Measurements from ENCODE around the gene LMOD2. TPM values are rescaled to one million over a fixed set of nuclear protein-coding genes. Genes with fewer than 3 reads are reported as not detected.
A peak's percentile ranks its signal among the peaks of the same experiment; 100 is the strongest.
"Not testable (repeated sequence)": the region's sequence is repeated elsewhere in the genome, so short reads cannot be mapped to it uniquely, and the experiment has no call there.

The LMOD2 gene
- total and polyA plus RNA-seq, 5 donors, result 258 to 849 (median 386) TPM

DNA sequence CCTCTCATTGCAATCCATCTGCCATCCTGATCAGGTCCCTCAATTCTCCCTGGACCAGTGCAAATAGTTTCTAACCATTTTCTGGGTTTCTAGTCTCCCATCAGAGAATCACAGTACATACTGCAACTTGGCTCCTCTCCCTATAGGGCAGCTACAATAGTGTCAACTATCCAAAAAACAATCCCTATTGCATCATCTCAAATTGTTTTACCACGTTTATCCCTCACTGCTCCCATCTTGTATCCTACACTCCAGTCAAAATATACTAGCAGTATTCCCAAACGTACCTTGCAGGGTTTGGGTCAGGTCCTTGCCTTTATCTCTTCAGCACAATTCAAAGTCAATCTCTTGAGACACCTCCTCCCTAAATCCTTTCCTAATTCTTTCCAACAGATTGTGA, 30.4 kb upstream of the LMOD2 start:
- H3K4me3 ChIP-seq (ENCODE audit: low read length), result no peak overlapping the region
- ATAC-seq (no peak), DNase-seq (no peak)
- intact Hi-C loops (cut with DNase I), result no loop called here
- 64% methylated on average over 2 of the region's 2 CpGs for WGBS
- no peaks in the 10 kb centered on the region for H3K27me3 ChIP-seq (ENCODE audit: control insufficient read depth, insufficient read depth)
- H3K9me3 ChIP-seq (ENCODE audit: control insufficient read depth, low read length), result no peaks in the 10 kb centered on the region
- no peak overlapping the region for H3K27ac ChIP-seq (ENCODE audit: low read length)
- H3K4me1 ChIP-seq (ENCODE audit: control insufficient read depth, insufficient read depth, low read length), result no peaks in the 10 kb centered on the region

DNA sequence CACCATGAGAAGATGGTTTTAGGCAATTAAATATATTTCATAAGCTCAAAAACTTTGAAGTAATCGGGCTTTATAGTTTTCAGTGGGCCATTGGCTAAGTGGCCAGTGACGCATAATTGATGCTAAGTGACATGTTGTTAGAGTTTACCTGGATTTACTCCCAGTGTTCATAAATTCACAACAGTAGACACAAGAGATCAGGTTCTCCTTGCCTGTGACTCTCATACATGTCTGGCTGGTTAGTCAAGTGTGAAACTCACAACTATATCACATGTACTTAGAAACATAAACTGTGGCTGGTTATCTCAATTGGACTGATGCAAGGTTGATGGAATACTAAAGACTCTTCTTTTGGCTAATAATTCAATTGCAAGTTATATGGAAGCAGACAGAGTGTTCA, 27.8 kb upstream of the LMOD2 start:
- H3K4me3 ChIP-seq (ENCODE audit: low read length), result no peak overlapping the region
- WGBS, result 95% methylated on average over 2 of the region's 2 CpGs
- no peak overlapping the region for H3K27ac ChIP-seq (ENCODE audit: low read length)
- ATAC-seq (no peak), DNase-seq (no peak)
- H3K4me1 ChIP-seq (ENCODE audit: control insufficient read depth, insufficient read depth, low read length), result peaks cover under 1% of the 10 kb centered on the region
- H3K27me3 ChIP-seq (ENCODE audit: control insufficient read depth, insufficient read depth), result no peaks in the 10 kb centered on the region
- intact Hi-C loops (cut with DNase I), result no loop called here
- H3K9me3 ChIP-seq (ENCODE audit: control insufficient read depth, low read length), result no peaks in the 10 kb centered on the region

DNA sequence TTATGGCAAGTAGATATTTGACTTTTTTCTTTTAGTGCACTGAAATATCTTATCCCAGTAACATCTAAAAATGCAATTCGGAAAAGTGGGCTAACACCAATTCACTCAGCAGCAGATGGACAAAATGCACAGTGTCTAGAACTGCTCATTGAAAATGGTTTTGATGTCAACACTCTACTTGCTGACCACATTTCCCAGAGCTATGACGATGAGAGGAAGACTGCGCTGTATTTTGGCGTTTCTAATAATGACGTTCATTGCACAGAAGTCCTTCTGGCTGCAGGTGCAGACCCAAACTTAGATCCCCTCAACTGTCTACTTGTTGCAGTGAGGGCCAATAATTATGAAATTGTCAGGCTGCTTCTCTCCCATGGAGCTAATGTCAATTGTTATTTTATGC, 26.8 kb upstream of the LMOD2 start:
- intact Hi-C loops (cut with DNase I), result no loop called here
- 86% methylated on average over 5 of the region's 5 CpGs for WGBS
- DNase-seq (no peak), ATAC-seq (no peak)
- Histone ChIP-seq H3K4me3 (ENCODE audit: low read length) (no peak overlapping the region), H3K27me3 (ENCODE audit: control insufficient read depth, insufficient read depth) (no peaks in the 10 kb centered on the region), H3K9me3 (ENCODE audit: control insufficient read depth, low read length) (no peaks in the 10 kb centered on the region), H3K4me1 (ENCODE audit: control insufficient read depth, insufficient read depth, low read length) (peaks cover 1% of the 10 kb centered on the region), H3K27ac (ENCODE audit: low read length) (no peak overlapping the region)

DNA sequence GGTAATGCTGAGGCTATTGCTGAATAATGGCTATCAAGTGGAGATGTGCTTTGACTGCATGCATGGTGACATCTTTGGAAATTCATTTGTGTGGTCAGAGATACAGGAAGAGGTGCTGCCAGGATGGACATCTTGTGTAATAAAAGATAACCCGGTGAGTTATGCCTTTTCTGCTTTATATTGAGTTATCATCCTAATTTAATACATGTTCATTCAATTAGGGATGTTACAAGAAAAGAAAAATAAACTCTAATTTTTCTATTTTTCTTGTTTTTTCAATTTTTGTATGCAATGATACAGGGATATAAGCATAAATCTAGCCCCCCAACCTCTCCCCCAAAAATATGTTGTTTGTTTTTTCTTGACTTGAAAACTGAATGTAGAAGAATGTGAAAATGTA, 26.4 kb upstream of the LMOD2 start:
- Histone ChIP-seq H3K27ac (ENCODE audit: low read length) (no peak overlapping the region), H3K4me1 (ENCODE audit: control insufficient read depth, insufficient read depth, low read length) (peaks cover 1% of the 10 kb centered on the region), H3K27me3 (ENCODE audit: control insufficient read depth, insufficient read depth) (no peaks in the 10 kb centered on the region), H3K9me3 (ENCODE audit: control insufficient read depth, low read length) (no peaks in the 10 kb centered on the region), H3K4me3 (ENCODE audit: low read length) (no peak overlapping the region)
- ATAC-seq, result no peak
- intact Hi-C loops (cut with DNase I), result no loop called here
- no peak for DNase-seq
- WGBS, result 74% methylated on average over 1 of the region's 1 CpG

DNA sequence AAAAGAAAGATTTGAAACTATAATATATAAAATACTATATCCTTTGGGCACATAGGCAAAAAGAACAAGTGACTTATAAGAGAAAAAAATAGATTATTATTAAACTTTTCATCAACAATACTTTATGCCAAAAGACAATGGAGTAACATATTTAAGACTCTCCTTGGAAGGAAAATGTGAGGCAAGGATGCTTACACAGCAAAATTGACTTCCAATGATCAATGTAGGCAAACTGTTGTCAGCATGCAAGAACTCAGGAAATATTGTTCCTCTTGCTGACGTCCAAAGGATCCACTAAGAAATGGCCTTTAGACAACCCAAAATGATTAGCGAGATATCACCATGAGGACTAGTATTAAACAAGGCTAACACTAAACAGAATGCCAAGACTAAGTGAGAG, 22.9 kb upstream of the LMOD2 start:
- DNase-seq (no peak), ATAC-seq (no peak)
- Histone ChIP-seq H3K27me3 (ENCODE audit: control insufficient read depth, insufficient read depth) (no peaks in the 10 kb centered on the region), H3K4me1 (ENCODE audit: control insufficient read depth, insufficient read depth, low read length) (peaks cover 3% of the 10 kb centered on the region), H3K4me3 (ENCODE audit: low read length) (no peak overlapping the region), H3K27ac (ENCODE audit: low read length) (no peak overlapping the region), H3K9me3 (ENCODE audit: control insufficient read depth, low read length) (no peaks in the 10 kb centered on the region)
- WGBS, result 81% methylated on average over 2 of the region's 2 CpGs
- intact Hi-C loops (cut with DNase I), result loop anchor here in 2 of 4 donors (10.0 kb wide), 1 partner anchor 52 kb away; no protein-coding TSS in a partner anchor

DNA sequence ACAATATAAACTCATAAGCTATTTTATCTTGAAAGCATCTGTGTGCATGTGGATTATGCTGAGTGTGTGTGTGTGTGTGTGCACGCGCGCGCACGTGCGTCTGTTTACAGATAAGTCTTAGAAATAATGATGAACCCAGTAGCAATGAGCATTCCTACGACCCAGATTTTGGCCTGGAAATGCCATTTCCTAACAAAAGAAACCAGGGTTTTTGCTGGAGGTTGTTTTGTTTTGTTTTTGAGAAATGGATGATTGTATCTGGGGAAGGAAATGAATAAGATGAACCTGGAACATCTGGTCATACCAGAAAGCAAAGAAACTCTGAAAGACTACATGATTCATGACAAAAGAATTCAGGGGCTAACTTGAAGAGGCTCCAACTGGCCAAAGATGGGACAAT, 22.1 kb upstream of the LMOD2 start:
- DNase-seq (no peak), ATAC-seq (no peak)
- intact Hi-C loops (cut with DNase I), result loop anchor here in 2 of 4 donors (10.0 kb wide), 1 partner anchor 51 kb away; no protein-coding TSS in a partner anchor
- Histone ChIP-seq H3K27ac (ENCODE audit: low read length) (no peak overlapping the region), H3K4me1 (ENCODE audit: control insufficient read depth, insufficient read depth, low read length) (peaks cover 3% of the 10 kb centered on the region), H3K4me3 (ENCODE audit: low read length) (no peak overlapping the region), H3K27me3 (ENCODE audit: control insufficient read depth, insufficient read depth) (no peaks in the 10 kb centered on the region), H3K9me3 (ENCODE audit: control insufficient read depth, low read length) (no peaks in the 10 kb centered on the region)
- 68% methylated on average over 7 of the region's 7 CpGs for WGBS

DNA sequence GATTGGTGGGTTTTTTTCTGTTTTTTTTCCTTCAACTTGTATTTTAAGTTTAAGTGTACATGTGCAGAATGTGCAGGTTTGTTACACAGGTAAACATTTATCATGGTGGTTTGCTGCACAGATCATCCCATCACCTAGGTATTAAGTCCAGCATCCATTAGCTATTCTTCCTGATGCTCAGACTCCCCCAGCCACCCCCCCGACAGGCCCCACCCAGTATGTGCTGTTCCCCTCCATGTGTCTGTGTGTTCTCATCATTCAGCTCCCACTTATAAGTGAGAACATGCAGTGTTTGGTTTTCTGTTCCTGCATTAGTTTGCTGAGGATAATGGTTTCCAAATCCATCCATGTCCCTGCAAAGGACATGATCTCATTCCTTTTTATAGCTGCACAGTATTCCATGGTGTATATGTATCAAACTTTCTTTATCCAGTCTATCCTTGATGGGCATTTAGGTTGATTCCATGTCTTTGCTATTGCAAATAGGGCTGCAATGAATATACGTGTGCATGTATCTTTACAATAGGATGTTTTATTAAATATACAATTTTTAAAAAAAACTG, 21.6 kb upstream of the LMOD2 start:
- H3K4me1 ChIP-seq (ENCODE audit: control insufficient read depth, insufficient read depth, low read length); H3K9me3 ChIP-seq (ENCODE audit: control insufficient read depth, low read length); H3K4me3 ChIP-seq (ENCODE audit: low read length); H3K27ac ChIP-seq (ENCODE audit: low read length); H3K27me3 ChIP-seq (ENCODE audit: control insufficient read depth, insufficient read depth): not testable (repeated sequence)
- DNase-seq (peak in 1 of 3 donors; percentile 41), ATAC-seq (peak in 1 of 2 donors; percentile 68)
- WGBS, result 70% methylated on average over 2 of the region's 2 CpGs
- intact Hi-C loops (cut with DNase I), result loop anchor here in 2 of 4 donors (10.0 kb wide), 1 partner anchor 51 kb away; no protein-coding TSS in a partner anchor

DNA sequence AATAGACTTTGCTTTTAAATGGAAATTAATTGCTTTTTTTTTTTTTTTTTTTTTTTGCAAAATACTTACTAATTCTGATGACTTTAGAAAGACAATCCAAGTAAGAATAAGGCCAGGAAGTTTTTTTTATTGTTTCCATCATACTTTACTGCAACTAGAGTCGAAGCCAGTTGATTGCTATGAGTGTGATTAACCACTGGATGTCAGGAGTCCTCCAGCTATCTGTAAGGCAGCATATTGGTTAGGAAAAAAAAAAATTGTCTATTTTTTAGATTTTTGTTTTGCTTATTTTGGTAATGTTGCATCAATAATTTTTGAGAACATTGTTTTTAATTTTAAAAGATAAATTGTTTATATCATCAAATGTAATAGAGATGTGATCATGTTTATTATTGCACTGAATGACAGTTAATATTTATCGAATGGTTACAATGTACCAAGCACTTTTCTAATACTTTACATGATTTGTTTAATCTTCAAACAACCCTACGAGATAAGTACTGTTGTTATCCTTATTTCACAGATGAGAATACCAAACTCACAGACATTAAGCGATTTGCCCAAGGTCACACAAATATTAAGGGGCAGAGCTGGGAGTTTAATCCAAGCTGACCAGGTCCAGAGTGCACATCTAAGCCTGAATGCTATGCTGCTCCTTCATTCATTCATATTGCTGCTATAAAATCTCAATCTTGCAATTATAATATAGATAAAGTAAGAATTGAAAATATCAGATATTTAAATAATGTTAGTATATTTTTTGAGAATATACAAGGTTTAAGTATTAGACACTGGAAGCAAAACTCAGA, 19.9 kb upstream of the LMOD2 start:
- H3K27me3 ChIP-seq (ENCODE audit: control insufficient read depth, insufficient read depth), result no peaks in the 10 kb centered on the region
- peaks cover 3% of the 10 kb centered on the region for H3K4me1 ChIP-seq (ENCODE audit: control insufficient read depth, insufficient read depth, low read length)
- peak; percentile 46 to 70 for ATAC-seq
- no peak overlapping the region for H3K27ac ChIP-seq (ENCODE audit: low read length)
- no peaks in the 10 kb centered on the region for H3K9me3 ChIP-seq (ENCODE audit: control insufficient read depth, low read length)
- H3K4me3 ChIP-seq (ENCODE audit: low read length), result no peak overlapping the region
- 44% methylated on average over 4 of the region's 4 CpGs for WGBS
- intact Hi-C loops (cut with DNase I), result loop anchor here in 2 of 4 donors (10.0 kb wide), 1 partner anchor 49 kb away; no protein-coding TSS in a partner anchor
- DNase-seq, result no peak

DNA sequence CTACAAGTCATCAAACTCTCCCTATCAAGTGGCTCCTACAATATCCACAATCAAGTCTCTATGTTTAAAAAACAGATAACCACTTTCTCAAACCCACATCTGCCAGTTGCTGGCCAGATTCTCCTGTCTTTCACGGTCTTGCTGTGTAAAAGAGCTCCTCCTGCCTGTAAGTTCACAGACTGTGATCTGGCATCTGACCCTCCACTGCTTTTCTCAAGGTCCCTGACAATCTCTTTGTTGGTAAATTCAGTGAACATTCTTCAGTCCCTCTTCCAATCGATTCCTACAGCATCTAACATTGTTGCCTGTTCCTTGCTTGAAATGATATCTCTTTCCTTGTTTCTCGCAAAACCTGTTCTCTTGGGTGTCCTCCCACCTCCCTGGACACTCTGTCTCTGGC, 18.5 kb upstream of the LMOD2 start:
- intact Hi-C loops (cut with DNase I), result loop anchor here in 2 of 4 donors (10.0 kb wide), 1 partner anchor 48 kb away; no protein-coding TSS in a partner anchor
- 53% methylated on average over 3 of the region's 3 CpGs for whole genome bisulfite sequencing
- no peak for DNase-seq
- Histone ChIP-seq H3K9me3 (ENCODE audit: control insufficient read depth, low read length) (no peaks in the 10 kb centered on the region), H3K4me1 (ENCODE audit: control insufficient read depth, insufficient read depth, low read length) (peaks cover 3% of the 10 kb centered on the region), H3K27me3 (ENCODE audit: control insufficient read depth, insufficient read depth) (no peaks in the 10 kb centered on the region), H3K4me3 (ENCODE audit: low read length) (no peak overlapping the region), H3K27ac (ENCODE audit: low read length) (peak overlapping the region; percentile 45)
- no peak for ATAC-seq

DNA sequence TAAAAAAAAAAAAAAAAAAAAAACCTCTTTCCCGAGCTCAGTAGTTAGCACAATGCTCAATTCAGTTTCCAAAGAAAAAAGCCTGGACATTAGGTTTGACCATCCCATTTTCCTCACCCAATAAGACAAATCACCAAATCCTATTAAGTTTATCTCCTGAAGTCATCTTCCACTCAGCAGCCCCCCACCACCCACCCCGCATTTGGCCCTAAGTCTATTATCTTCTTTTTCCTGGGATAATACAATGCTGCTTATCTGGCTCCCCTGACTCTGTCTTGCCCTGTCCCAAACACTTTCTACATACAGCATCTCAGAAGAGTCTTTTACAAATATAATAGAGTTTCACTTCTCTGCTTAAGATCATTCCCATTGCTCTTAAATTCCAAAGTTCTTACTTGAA, 17.8 kb upstream of the LMOD2 start:
- DNase-seq (no peak), ATAC-seq (no peak)
- intact Hi-C loops (cut with DNase I), result loop anchor here in 2 of 4 donors (10.0 kb wide), 1 partner anchor 47 kb away; no protein-coding TSS in a partner anchor
- 77% methylated on average over 2 of the region's 2 CpGs for WGBS
- no peak overlapping the region for H3K4me3 ChIP-seq (ENCODE audit: low read length)
- no peaks in the 10 kb centered on the region for H3K27me3 ChIP-seq (ENCODE audit: control insufficient read depth, insufficient read depth)
- H3K4me1 ChIP-seq (ENCODE audit: control insufficient read depth, insufficient read depth, low read length), result peaks cover 2% of the 10 kb centered on the region
- H3K9me3 ChIP-seq (ENCODE audit: control insufficient read depth, low read length), result no peaks in the 10 kb centered on the region
- H3K27ac ChIP-seq (ENCODE audit: low read length), result no peak overlapping the region

DNA sequence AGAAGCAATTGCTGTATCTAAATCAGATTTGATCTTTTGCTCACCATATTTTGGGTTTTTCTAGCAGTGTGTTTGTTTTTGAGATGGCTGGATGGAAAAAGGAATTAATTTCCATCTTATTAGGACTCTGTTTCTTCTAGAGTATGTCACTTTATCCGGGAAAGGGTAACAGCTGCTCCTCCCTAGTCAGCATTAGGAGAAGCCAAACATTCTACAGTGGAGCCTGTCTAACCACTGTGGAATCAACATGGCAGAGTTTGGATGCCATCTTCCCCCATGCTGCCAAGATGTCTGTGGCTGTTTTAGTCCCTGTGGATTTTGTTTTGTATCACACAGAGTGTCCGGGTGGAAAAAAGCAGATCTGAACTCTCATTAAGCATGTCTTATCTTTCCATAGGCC, 16.0 kb upstream of the LMOD2 start:
- DNase-seq (no peak), ATAC-seq (no peak)
- no peaks in the 10 kb centered on the region for H3K27me3 ChIP-seq (ENCODE audit: control insufficient read depth, insufficient read depth)
- no peak overlapping the region for H3K4me3 ChIP-seq (ENCODE audit: low read length)
- intact Hi-C loops (cut with DNase I), result loop anchor here in 2 of 4 donors (10.0 kb wide), 1 partner anchor 45 kb away; no protein-coding TSS in a partner anchor
- H3K9me3 ChIP-seq (ENCODE audit: control insufficient read depth, low read length), result no peaks in the 10 kb centered on the region
- 73% methylated on average over 2 of the region's 2 CpGs for WGBS
- H3K27ac ChIP-seq (ENCODE audit: low read length), result no peak overlapping the region
- H3K4me1 ChIP-seq (ENCODE audit: control insufficient read depth, insufficient read depth, low read length), result peaks cover 4% of the 10 kb centered on the region

Measured in right cardiac atrium (tissue), 5 donors.